C4-2B (cell line): ENCODE results near the gene UFSP2.

Experiments used
- H3K27ac ChIP-seq: fragments of 450-650 bp; 2 replicates; pipeline ENCODE4 v1.5.1; 2017
- CTCF ChIP-seq: fragments of 450-650 bp; conservative IDR thresholded peaks from 2 replicates; pipeline ENCODE4 v1.5.1; 2017; ENCODE audit warnings: mild to moderate bottlenecking
- ZFX ChIP-seq: fragments of 450-650 bp; IDR thresholded peaks from 2 replicates; pipeline ENCODE4 v1.6.1; 2017

UFSP2 gene

DNA sequence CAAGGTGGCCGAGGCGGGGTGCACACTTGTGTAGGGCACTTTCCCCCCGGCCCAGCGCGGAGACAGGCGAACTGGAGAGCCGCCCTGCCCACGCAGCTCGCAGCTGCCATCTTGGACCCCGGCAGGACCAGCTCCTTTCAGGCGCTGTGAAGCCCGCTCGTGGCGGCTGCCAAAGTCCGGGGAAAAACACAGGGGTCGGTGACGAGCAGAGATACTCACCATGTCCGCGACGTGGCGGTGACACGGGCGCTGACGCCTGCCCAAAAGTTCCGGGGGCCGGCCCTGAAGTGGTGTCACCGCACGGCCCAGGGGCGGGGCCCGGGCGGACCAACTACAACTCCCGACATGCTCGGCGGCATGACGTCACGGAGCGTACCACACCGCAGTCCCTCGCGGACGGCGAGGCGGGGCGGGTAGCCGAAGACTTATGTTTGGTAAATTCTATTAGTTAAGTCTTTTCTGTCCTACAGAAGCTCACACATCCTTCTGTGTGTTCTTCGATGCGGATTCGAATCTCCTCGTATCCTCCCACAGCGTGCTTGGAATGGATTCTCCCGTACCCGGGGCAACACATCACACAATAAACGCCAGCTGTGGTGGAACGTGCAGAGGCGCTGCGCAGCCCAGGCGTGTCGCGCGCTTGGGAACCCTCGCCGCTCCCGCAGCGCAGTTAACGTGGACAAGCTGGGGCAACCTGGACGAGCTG, at the start of gene UFSP2:
Gene UFSP2 (minus strand): TSS at position 318 of the 706 bp plus-strand sequence. CDS start 96 bp downstream, at position 222.
- peak within 1 kb of the TSS; percentile 92 for H3K27ac ChIP-seq
- TF ChIP-seq CTCF (no peak), ZFX (no peak)

- no peak overlapping the region for H3K27ac ChIP-seq
- no peak for TF ChIP-seq ZFX
- TF ChIP-seq CTCF = no peak
These were observed 47.5 kb upstream of the UFSP2 start for GRCh38 chr4:185473247-185473646.

GRCh38 chr4:185472103-185472542, 46.4 kb upstream of the UFSP2 start:
- TF ChIP-seq ZFX (no peak), CTCF (no peak)
- H3K27ac ChIP-seq = peak overlapping the region; percentile 52

DNA sequence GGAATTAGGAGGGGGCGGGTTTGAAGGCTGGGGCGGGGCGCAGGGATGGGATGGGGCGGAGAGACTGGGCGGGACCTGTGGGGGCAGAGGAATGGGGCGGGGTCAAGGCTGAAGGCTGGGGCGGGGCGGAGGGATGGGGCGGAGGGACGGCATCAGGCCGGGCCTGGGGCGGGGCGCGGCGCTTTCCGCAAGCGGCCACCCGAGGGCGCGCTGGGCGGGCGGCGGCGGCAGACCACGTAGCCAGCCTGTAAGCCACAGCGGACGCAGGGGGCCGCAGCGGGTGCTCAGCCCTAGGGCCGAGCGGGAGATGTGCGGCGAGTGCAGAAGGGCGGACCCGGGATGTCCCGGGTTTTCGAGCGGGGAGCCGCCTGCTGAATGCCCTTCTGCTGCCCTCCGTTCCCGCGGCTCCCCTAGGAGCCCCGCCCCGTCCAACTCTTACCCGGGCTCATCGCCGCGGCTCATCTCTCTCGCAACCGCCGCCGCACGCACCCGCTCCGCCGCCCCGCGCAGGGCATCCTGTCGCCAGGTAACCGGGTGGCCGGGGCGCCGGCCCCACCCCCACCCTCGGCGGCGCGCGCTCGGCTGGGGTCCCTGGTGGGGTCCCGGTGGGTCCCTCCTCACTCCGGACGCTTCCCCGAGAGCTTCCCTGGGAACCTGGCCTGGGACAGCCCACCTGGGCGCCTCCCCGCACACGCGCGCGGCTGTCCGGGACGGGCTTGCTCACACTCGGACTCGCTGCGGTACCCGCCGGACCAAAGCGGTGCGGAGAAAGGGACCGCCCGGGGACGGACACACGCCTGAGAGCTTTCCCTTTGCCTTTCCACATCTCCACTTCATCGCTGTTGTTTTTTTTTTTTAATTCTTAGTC, 45.7 kb upstream of the UFSP2 start, which contains the start of gene CCDC110:
Gene CCDC110 (minus strand): TSS at position 499 of the 868 bp plus-strand sequence. CDS start 50 bp downstream, at position 449.
- H3K27ac ChIP-seq = peak within 1 kb of the TSS; percentile 61
- TF ChIP-seq CTCF (peak; percentile 70), ZFX (no peak)

GRCh38 chr4:185470501-185471195, 44.9 kb upstream of the UFSP2 start:
- peak overlapping the region; percentile 61 for H3K27ac ChIP-seq
- TF ChIP-seq ZFX (no peak), CTCF (no peak)

DNA sequence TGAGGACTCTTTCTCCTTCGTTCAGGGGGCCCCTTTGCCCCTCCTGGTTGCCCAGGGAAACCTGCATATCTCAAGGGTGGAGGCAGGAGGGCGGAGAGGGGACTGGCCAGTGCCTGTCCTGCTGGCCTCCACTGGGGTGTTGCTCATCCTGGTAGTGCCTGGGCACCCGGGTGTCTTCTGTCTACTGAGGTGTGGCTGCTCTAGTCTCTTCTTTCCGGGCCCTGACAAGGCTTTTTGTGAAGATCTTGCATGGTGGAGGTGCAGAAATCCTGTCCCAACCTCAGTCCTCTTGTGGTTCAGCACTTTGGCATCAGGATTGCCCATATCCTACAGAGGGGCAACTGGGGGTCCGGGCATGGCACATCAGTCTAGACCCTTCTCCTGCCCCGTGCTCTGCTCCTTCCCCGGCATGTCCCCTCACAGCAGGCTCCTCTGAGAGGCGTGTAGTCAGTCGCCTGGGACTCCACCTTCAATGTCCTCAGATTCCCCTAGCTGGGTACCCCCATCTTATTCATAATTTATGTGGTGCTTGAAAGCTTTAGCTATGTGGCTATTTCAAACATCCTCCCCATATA, 43.9 kb upstream of the UFSP2 start:
- no peak for TF ChIP-seq ZFX
- TF ChIP-seq CTCF = no peak
- no peak overlapping the region for H3K27ac ChIP-seq
